Caco-2 (cell line): ENCODE data around the gene ERC1. TPM values are rescaled to one million over a fixed set of nuclear protein-coding genes. Genes with fewer than 3 reads are reported as not detected.

Experiments used
- BruUV-seq: library from RNA; stranded (reverse); fragments of 400-500 nt; replicated peaks from 2 replicates; lab custom pipeline; 2021; lab: Mats Ljungman, UMichigan
- CTCF ChIA-PET: fragments of 300-600 bp; sonication (Branson Sonifier 250); formaldehyde crosslinking; loops from one replicate; lab custom pipeline; 2022; ENCODE audit warnings: antibody characterized with exemption; lab: Charles Lee
- POLR2A ChIA-PET: fragments of 300-600 bp; sonication (Branson Sonifier 250); formaldehyde crosslinking; loops from one replicate; lab custom pipeline; 2022; ENCODE audit warnings: antibody characterized with exemption; lab: Charles Lee
- DNase-seq, 2 experiments: peaks; one replicate each; pipeline versions ENCODE4 v3.0.0 to v3.0.0-alpha.2; 2020 to 2022
- H3K27me3 ChIP-seq: replicated peaks from 2 replicates; pipeline ENCODE4 v1.6.0; 2011; ENCODE audit warnings: low read length; ENCODE audit not compliant: control insufficient read depth, insufficient read depth
- H3K36me3 ChIP-seq: 2 replicates; pipeline ENCODE4 v1.5.1; 2011; ENCODE audit warnings: low read length; ENCODE audit not compliant: control insufficient read depth, insufficient read depth
- H3K4me1 ChIP-seq: fragments of 250-450 bp; sonication (Bioruptor Pico); 2 replicates; pipeline ENCODE4 v1.5.1; 2020; ENCODE audit warnings: mild to moderate bottlenecking
- H3K4me3 ChIP-seq: 2 replicates; pipeline ENCODE4 v1.5.1; 2011; ENCODE audit warnings: low read depth, mild to moderate bottlenecking, control low read depth, low read length
- H3K9me3 ChIP-seq: fragments of 250-450 bp; sonication (Bioruptor Pico); 2 replicates; pipeline ENCODE4 v1.5.1; 2020; ENCODE audit warnings: mild to moderate bottlenecking, moderate library complexity
- H3K27ac Mint-ChIP-seq: one replicate; pipeline ENCODE4 v1.8.0; 2022; ENCODE audit warnings: mixed read lengths; ENCODE audit not compliant: unreplicated experiment
- H3K27me3 Mint-ChIP-seq: one replicate; pipeline ENCODE4 v1.8.0; 2022; ENCODE audit warnings: mixed read lengths; ENCODE audit not compliant: insufficient read depth, unreplicated experiment
- H3K36me3 Mint-ChIP-seq: one replicate; pipeline ENCODE4 v1.8.0; 2022; ENCODE audit warnings: mild to moderate bottlenecking, mixed read lengths; ENCODE audit not compliant: insufficient read depth, unreplicated experiment
- H3K4me1 Mint-ChIP-seq: one replicate; pipeline ENCODE4 v1.8.0; 2022; ENCODE audit warnings: low read depth, mixed read lengths; ENCODE audit not compliant: unreplicated experiment
- H3K4me3 Mint-ChIP-seq: one replicate; pipeline ENCODE4 v1.8.0; 2022; ENCODE audit warnings: mild to moderate bottlenecking, moderate library complexity, mixed read lengths; ENCODE audit not compliant: unreplicated experiment
- H3K9me3 Mint-ChIP-seq: one replicate; pipeline ENCODE4 v1.8.0; 2022; ENCODE audit warnings: mixed read lengths; ENCODE audit not compliant: unreplicated experiment
- intact Hi-C: fragments of 100-400 bp; cut with micrococcal nuclease; formaldehyde crosslinking; loops from one replicate; pipeline ENCODE4 v1.10.0; 2022; ENCODE audit not compliant: unreplicated experiment
- total RNA-seq: library from RNA; stranded (reverse); gene quantifications from 2 replicates; pipeline ENCODE4 v1.2.3, GENCODE V29; 2022
- TF ChIP-seq, protein P1 (sequence below), 2 experiments: fragments of 200-600 bp in 1 of 2; IDR thresholded peaks; 1 replicate in 1 of 2; 2 replicates in 1 of 2; pipeline versions ENCODE4 v1.5.1 to v1.8.0; 2011 to 2022; ENCODE audit warnings: antibody characterized with exemption in 1 of 2, control low read depth in 1 of 2, inconsistent platforms in 1 of 2, low read depth in 1 of 2, low read length in 1 of 2, mild to moderate bottlenecking in 1 of 2, moderate library complexity in 1 of 2; ENCODE audit not compliant: insufficient read depth in 1 of 2, severe bottlenecking in 1 of 2, unreplicated experiment in 1 of 2

The ERC1 gene
- total RNA-seq, 1 experiment from 2014 or later: 88.4 TPM

DNA sequence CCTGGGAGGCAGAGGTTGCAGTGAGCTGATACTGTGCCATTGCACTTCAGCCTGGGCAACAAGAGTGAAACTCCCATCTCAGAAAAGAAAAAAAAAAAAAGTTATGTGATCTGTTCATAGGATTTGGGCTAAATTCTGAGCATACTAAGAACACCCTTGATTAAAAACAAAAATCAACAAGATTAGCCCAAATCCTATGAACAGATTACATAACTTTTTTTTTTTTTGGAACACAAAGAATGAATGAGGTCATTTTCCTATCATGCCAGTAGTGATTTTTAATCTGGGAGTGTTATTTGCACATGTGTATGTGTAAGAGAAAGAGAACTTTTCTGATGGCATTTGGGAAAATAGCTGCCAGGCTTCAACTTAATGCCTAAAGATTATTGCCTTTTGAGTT lies 208.7 kb downstream of the ERC1 start:
- H3K36me3 Mint-ChIP-seq: peaks cover 39% of the 10 kb centered on the region
- intact Hi-C loops: no loop called here
- TF ChIP-seq, protein P1, sequence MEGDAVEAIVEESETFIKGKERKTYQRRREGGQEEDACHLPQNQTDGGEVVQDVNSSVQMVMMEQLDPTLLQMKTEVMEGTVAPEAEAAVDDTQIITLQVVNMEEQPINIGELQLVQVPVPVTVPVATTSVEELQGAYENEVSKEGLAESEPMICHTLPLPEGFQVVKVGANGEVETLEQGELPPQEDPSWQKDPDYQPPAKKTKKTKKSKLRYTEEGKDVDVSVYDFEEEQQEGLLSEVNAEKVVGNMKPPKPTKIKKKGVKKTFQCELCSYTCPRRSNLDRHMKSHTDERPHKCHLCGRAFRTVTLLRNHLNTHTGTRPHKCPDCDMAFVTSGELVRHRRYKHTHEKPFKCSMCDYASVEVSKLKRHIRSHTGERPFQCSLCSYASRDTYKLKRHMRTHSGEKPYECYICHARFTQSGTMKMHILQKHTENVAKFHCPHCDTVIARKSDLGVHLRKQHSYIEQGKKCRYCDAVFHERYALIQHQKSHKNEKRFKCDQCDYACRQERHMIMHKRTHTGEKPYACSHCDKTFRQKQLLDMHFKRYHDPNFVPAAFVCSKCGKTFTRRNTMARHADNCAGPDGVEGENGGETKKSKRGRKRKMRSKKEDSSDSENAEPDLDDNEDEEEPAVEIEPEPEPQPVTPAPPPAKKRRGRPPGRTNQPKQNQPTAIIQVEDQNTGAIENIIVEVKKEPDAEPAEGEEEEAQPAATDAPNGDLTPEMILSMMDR (IDR thresholded peaks at IDR 0.05; ENCODE audit: insufficient read depth in 1 of 2, low read depth in 1 of 2, low read length in 1 of 2, severe bottlenecking in 1 of 2, unreplicated experiment in 1 of 2): no peak
- H3K27ac Mint-ChIP-seq: no peak overlapping the region
- peaks cover 3% of the 10 kb centered on the region for H3K9me3 ChIP-seq
- H3K4me1 Mint-ChIP-seq: no peaks in the 10 kb centered on the region
- H3K9me3 Mint-ChIP-seq: peaks cover 14% of the 10 kb centered on the region
- ChIA-PET POLR2A (no interaction called here), CTCF (no interaction called here)
- H3K27me3 ChIP-seq: no peaks in the 10 kb centered on the region
- no peaks in the 10 kb centered on the region for H3K4me1 ChIP-seq
- no peak for DNase-seq
- H3K27me3 Mint-ChIP-seq: no peaks in the 10 kb centered on the region
- H3K4me3 ChIP-seq: no peak overlapping the region
- H3K4me3 Mint-ChIP-seq: no peak overlapping the region
- 0 out of 2 replicates have a peak, but pooled peaks cover 2% of the 10 kb centered on the region for H3K36me3 ChIP-seq
- no TSS peak for BruUV-seq

DNA sequence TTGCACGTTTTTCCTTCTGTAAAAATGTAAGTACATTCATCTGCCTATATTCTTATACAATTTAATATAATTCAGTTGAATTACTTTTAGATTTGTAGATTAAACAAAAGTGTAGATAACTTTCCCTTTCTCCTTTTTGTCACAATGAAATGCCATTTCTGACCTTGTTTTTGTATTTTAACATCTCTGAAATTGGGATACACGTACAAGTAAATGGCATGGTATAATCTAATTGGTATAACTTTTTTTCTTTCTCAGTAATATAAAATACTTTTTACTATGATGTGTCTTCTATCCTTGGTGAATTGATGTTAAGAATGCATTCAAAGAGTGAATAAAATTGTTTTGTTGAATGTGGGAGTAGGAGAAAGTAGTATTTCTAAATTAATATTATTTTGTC lies 210.0 kb downstream of the ERC1 start:
- POLR2A ChIA-PET: no interaction called here
- intact Hi-C loops: no loop called here
- Histone ChIP-seq H3K27me3 (no peaks in the 10 kb centered on the region), H3K36me3 (no peaks in the 10 kb centered on the region), H3K4me1 (no peaks in the 10 kb centered on the region), H3K9me3 (no peaks in the 10 kb centered on the region; the same call in 1 of the 2 replicates), H3K4me3 (no peak overlapping the region)
- no peak overlapping the region for H3K4me3 Mint-ChIP-seq
- CTCF ChIA-PET: no interaction called here
- no peak for DNase-seq
- H3K36me3 Mint-ChIP-seq: peaks cover 26% of the 10 kb centered on the region
- H3K27ac Mint-ChIP-seq: no peak overlapping the region
- TF ChIP-seq, protein P1 (IDR thresholded peaks at IDR 0.05; ENCODE audit: insufficient read depth in 1 of 2, low read depth in 1 of 2, low read length in 1 of 2, severe bottlenecking in 1 of 2, unreplicated experiment in 1 of 2): no peak
- peaks cover 7% of the 10 kb centered on the region for H3K9me3 Mint-ChIP-seq
- BruUV-seq: no TSS peak
- H3K27me3 Mint-ChIP-seq: no peaks in the 10 kb centered on the region
- H3K4me1 Mint-ChIP-seq: no peaks in the 10 kb centered on the region

DNA sequence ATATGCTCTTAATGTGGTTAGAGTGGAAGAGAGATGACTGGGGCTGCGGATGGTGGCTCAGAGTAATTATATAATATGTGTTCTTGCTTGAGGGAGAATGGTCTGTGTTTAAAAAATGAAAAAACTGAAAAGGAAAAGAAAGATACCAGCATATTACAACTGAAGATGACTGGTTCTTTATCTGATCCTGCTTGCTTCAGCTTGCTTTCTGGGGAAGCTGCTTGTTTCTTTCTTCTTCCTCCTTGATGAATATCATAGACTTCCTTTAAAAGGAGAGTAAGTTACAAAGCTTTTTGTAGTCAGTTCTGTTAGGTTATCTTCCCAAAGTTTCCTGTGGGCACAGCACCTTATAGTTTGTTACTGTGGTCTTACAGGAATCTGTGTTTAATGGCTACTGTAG lies 210.9 kb downstream of the ERC1 start:
- H3K27ac Mint-ChIP-seq: no peak overlapping the region
- intact Hi-C loops: no loop called here
- BruUV-seq: no TSS peak
- H3K4me3 Mint-ChIP-seq: no peak overlapping the region
- Histone ChIP-seq H3K9me3 (no peaks in the 10 kb centered on the region; the same call in 1 of the 2 replicates), H3K4me3 (no peak overlapping the region), H3K4me1 (no peaks in the 10 kb centered on the region), H3K27me3 (no peaks in the 10 kb centered on the region), H3K36me3 (no peaks in the 10 kb centered on the region)
- H3K9me3 Mint-ChIP-seq: no peaks in the 10 kb centered on the region
- no peaks in the 10 kb centered on the region for H3K4me1 Mint-ChIP-seq
- no peaks in the 10 kb centered on the region for H3K27me3 Mint-ChIP-seq
- ChIA-PET CTCF (no interaction called here), POLR2A (interaction anchor here (0.6 kb wide), 1 partner anchor 114 kb away, joined by 3 read pairs; no protein-coding TSS in a partner anchor)
- DNase-seq: no peak
- H3K36me3 Mint-ChIP-seq: peaks cover 18% of the 10 kb centered on the region
- TF ChIP-seq, protein P1 (IDR thresholded peaks at IDR 0.05; ENCODE audit: insufficient read depth in 1 of 2, low read depth in 1 of 2, low read length in 1 of 2, severe bottlenecking in 1 of 2, unreplicated experiment in 1 of 2): no peak
